NCI-H1105 (cell line): ENCODE measurements around the gene AUTS2.

Experiments used
- DNase-seq: peaks from one replicate; lab custom pipeline; 2025; lab: John Stamatoyannopoulos, UW

The AUTS2 gene

GRCh38 chr7:69624435-69625230, 26.4 kb downstream of the AUTS2 start:
- DNase-seq: no peak

- no peak for DNase-seq
Observed at GRCh38 chr7:69625238-69625637, 27.0 kb downstream of the AUTS2 start.

GRCh38 chr7:69625798-69626197, 27.5 kb downstream of the AUTS2 start:
- DNase-seq: no peak

GRCh38 chr7:69630292-69630691, 32.0 kb downstream of the AUTS2 start:
- DNase-seq: no peak

- DNase-seq: no peak
Observed at GRCh38 chr7:69631131-69631530, 32.9 kb downstream of the AUTS2 start.

- DNase-seq: no peak
Observed at GRCh38 chr7:69632280-69632679, 34.0 kb downstream of the AUTS2 start.

- no peak for DNase-seq
Observed at GRCh38 chr7:69633122-69633831, 35.0 kb downstream of the AUTS2 start.

- no peak for DNase-seq
Observed at GRCh38 chr7:69635555-69636185, 37.4 kb downstream of the AUTS2 start.

- no peak for DNase-seq
Observed at GRCh38 chr7:69638674-69639073, 40.4 kb downstream of the AUTS2 start.

- no peak for DNase-seq
Observed at GRCh38 chr7:69640216-69640615, 41.9 kb downstream of the AUTS2 start.

GRCh38 chr7:69640925-69641594, 42.8 kb downstream of the AUTS2 start:
- DNase-seq: no peak

- DNase-seq: no peak
Observed at GRCh38 chr7:69643265-69643664, 45.0 kb downstream of the AUTS2 start.

- no peak for DNase-seq
Observed at GRCh38 chr7:69643708-69644445, 45.6 kb downstream of the AUTS2 start.

GRCh38 chr7:69645683-69646082, 47.4 kb downstream of the AUTS2 start:
- DNase-seq: no peak

GRCh38 chr7:69651101-69651590, 52.9 kb downstream of the AUTS2 start:
- DNase-seq: no peak

- no peak for DNase-seq
Observed at GRCh38 chr7:69652947-69653701, 54.8 kb downstream of the AUTS2 start.

- no peak for DNase-seq
Observed at GRCh38 chr7:69653806-69654205, 55.5 kb downstream of the AUTS2 start.

- peak; percentile 47 for DNase-seq
Observed at GRCh38 chr7:69654381-69654780, 56.1 kb downstream of the AUTS2 start.

GRCh38 chr7:69654849-69655707, 56.8 kb downstream of the AUTS2 start:
- peak; percentile 79 for DNase-seq

- DNase-seq: no peak
Observed at GRCh38 chr7:69656077-69656476, 57.8 kb downstream of the AUTS2 start.
